H54 (cell line): ENCODE measurements around the gene RIN3.

Source experiments
- DNase-seq: peaks from one replicate; pipeline ENCODE4 v3.0.0; 2011; ENCODE audit warnings: low spot score, mixed read lengths; ENCODE audit not compliant: insufficient read length
- FAIRE-seq: peaks from 3 replicates; lab custom pipeline; 2011; peaks lifted over from hg19 to GRCh38; lab: Jason Lieb, UNC
- POLR2A ChIP-seq: IDR thresholded peaks from 2 replicates; pipeline ENCODE4 v1.6.1; 2011; ENCODE audit warnings: low read depth, mild to moderate bottlenecking, low read length

Gene RIN3

GRCh38 chr14:92475037-92475436 lies 38.5 kb upstream of the RIN3 start:
- FAIRE-seq = no peak
- no peak for DNase-seq

GRCh38 chr14:92475451-92476187 lies 38.0 kb upstream of the RIN3 start:
- TF ChIP-seq POLR2A = no peak
- no peak for DNase-seq
- no peak for FAIRE-seq

More at GRCh38 chr14:92475037-92475436, 38.5 kb upstream of the RIN3 start:
- no peak for TF ChIP-seq POLR2A

- FAIRE-seq (no peak), DNase-seq (no peak)
- TF ChIP-seq POLR2A = no peak
Observed at GRCh38 chr14:92480856-92481255, 32.7 kb upstream of the RIN3 start.

- no peak for TF ChIP-seq POLR2A
- FAIRE-seq (no peak), DNase-seq (no peak)
Observed at GRCh38 chr14:92481386-92481785, 32.2 kb upstream of the RIN3 start.

GRCh38 chr14:92481811-92482555 lies 31.6 kb upstream of the RIN3 start:
- FAIRE-seq (no peak), DNase-seq (no peak)
- TF ChIP-seq POLR2A = no peak

GRCh38 chr14:92482621-92483319 lies 30.8 kb upstream of the RIN3 start:
- no peak for FAIRE-seq
- no peak for TF ChIP-seq POLR2A
- DNase-seq = no peak

GRCh38 chr14:92484132-92484823 lies 29.3 kb upstream of the RIN3 start:
- DNase-seq (no peak), FAIRE-seq (no peak)
- no peak for TF ChIP-seq POLR2A

- TF ChIP-seq POLR2A = no peak
- DNase-seq (no peak), FAIRE-seq (no peak)
Observed at GRCh38 chr14:92486881-92487280, 26.7 kb upstream of the RIN3 start.

- TF ChIP-seq POLR2A = no peak
- FAIRE-seq = no peak
Observed at GRCh38 chr14:92487513-92488133, 26.0 kb upstream of the RIN3 start.

GRCh38 chr14:92489394-92490238 lies 24.0 kb upstream of the RIN3 start:
- FAIRE-seq (no peak), DNase-seq (no peak)
- no peak for TF ChIP-seq POLR2A

More at GRCh38 chr14:92487513-92488133, 26.0 kb upstream of the RIN3 start:
- no peak for DNase-seq

- FAIRE-seq (no peak), DNase-seq (no peak)
- no peak for TF ChIP-seq POLR2A
Observed at GRCh38 chr14:92490239-92490959, 23.2 kb upstream of the RIN3 start.

GRCh38 chr14:92491782-92492181 lies 21.8 kb upstream of the RIN3 start:
- no peak for FAIRE-seq
- no peak for TF ChIP-seq POLR2A
- DNase-seq = no peak
